ENCODE results near the gene PACRG. TPM values are rescaled to one million over a fixed set of nuclear protein-coding genes. Genes with fewer than 3 reads are reported as not detected.

Gene PACRG
- total and polyA plus RNA-seq, 2 donors (not counting 3 experiments of a cell fraction or from before 2014, with no cell fraction given) = 0.08 TPM; not detected in 1

DNA sequence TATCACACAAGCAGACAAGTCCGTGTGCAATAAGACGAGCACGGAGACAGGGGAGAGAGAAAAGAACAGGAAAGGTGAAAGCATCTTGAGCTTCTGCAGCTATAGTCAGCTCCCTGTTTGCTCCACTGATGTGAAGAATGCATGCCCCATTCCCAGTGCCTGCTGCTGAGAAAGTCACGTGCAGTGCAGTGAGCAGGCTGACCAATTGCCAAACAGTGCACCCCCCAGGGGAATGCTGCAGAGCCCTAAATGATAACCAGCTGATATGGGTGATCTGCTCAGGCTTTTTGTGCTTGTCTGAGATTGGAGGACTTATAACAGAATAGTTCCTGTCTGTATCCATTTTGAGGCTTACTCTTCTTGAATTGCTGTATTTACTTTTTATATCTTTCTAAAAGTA lies 121.5 kb downstream of the PACRG start:
- Histone ChIP-seq H3K4me1 (ENCODE audit: control insufficient read depth, extremely low read depth, insufficient read depth, low read length) (no peaks in the 10 kb centered on the region), H3K4me3 (replicated peaks in 1 of 3; ENCODE audit: insufficient read depth in 1 of 3, low read depth in 1 of 3, low read length in 3 of 3) (no peak overlapping the region), H3K4me2 (ENCODE audit: insufficient read depth, low read length) (no peak overlapping the region), H3K27ac (ENCODE audit: insufficient read depth, low read depth, low read length) (no peak overlapping the region), H3K27me3 (ENCODE audit: control insufficient read depth in 2 of 2, insufficient read depth in 2 of 2, low read length in 2 of 2) (no peaks in the 10 kb centered on the region), H3K79me2 (ENCODE audit: control insufficient read depth, insufficient read depth, low read length) (no peaks in the 10 kb centered on the region), H3K36me3 (ENCODE audit: control insufficient read depth in 2 of 2, extremely low read depth in 1 of 2, insufficient read depth in 2 of 2, low read length in 2 of 2) (no peaks in the 10 kb centered on the region), H3K9ac (replicated peaks; ENCODE audit: extremely low read depth, insufficient read depth, low read length) (no peak overlapping the region), H4K20me1 (replicated peaks; ENCODE audit: control insufficient read depth, extremely low read depth, insufficient read depth, low read length) (no peaks in the 10 kb centered on the region), H3K9me1 (replicated peaks; ENCODE audit: control insufficient read depth, extremely low read depth, insufficient read depth, low read length) (no peaks in the 10 kb centered on the region), H3K9me3 (replicated peaks; ENCODE audit: control insufficient read depth, insufficient read depth, low read length) (no peaks in the 10 kb centered on the region), H2AFZ (ENCODE audit: low read depth, low read length) (no peak overlapping the region)
- no peak for DNase-seq (ENCODE audit: low read depth, low spot score)
- no peak for FAIRE-seq
- intact Hi-C loops (cut with micrococcal nuclease) (no loop called here), dilution Hi-C loops (cut with MboI; ENCODE audit: extremely low pct_ligation_motif_present, low sequenced_read_pairs) (no loop called here)
- no TSS peak for BruUV-seq (replicated peaks)
- ChIA-PET CTCF (no interaction called here), POLR2A (no interaction called here)
- no peak for TF ChIP-seq JUN (IDR thresholded peaks at IDR 0.05; ENCODE audit: borderline replicate concordance, insufficient read depth, insufficient read length, low read depth)
- TF ChIP-seq FOS (IDR thresholded peaks at IDR 0.05; ENCODE audit: borderline replicate concordance, insufficient read depth, low read length) = no peak
- TF ChIP-seq, protein P1, sequence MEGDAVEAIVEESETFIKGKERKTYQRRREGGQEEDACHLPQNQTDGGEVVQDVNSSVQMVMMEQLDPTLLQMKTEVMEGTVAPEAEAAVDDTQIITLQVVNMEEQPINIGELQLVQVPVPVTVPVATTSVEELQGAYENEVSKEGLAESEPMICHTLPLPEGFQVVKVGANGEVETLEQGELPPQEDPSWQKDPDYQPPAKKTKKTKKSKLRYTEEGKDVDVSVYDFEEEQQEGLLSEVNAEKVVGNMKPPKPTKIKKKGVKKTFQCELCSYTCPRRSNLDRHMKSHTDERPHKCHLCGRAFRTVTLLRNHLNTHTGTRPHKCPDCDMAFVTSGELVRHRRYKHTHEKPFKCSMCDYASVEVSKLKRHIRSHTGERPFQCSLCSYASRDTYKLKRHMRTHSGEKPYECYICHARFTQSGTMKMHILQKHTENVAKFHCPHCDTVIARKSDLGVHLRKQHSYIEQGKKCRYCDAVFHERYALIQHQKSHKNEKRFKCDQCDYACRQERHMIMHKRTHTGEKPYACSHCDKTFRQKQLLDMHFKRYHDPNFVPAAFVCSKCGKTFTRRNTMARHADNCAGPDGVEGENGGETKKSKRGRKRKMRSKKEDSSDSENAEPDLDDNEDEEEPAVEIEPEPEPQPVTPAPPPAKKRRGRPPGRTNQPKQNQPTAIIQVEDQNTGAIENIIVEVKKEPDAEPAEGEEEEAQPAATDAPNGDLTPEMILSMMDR (IDR thresholded peaks at IDR 0.05; ENCODE audit: extremely low read depth in 1 of 2, insufficient read depth in 1 of 2, low read depth in 1 of 2, low read length in 2 of 2) = no peak
- no peak for TF ChIP-seq POLR2A (IDR thresholded peaks at IDR 0.05; ENCODE audit: low read depth, low read length)
- TF ChIP-seq, protein P2, sequence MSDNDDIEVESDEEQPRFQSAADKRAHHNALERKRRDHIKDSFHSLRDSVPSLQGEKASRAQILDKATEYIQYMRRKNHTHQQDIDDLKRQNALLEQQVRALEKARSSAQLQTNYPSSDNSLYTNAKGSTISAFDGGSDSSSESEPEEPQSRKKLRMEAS (IDR thresholded peaks at IDR 0.05; ENCODE audit: insufficient read depth, insufficient read length) = no peak
- no peak for TF ChIP-seq GATA2 (IDR thresholded peaks at IDR 0.05; ENCODE audit: insufficient read depth, insufficient read length, low read depth, low read length)
- TF ChIP-seq MYC (IDR thresholded peaks at IDR 0.05; ENCODE audit: low read depth, low read length) = no peak
- TF ChIP-seq EZH2 (IDR thresholded peaks at IDR 0.05; ENCODE audit: borderline replicate concordance, low read depth, low read length, severe bottlenecking) = no peak
- no peak for TF ChIP-seq POLR2AphosphoS5 (IDR thresholded peaks at IDR 0.05; ENCODE audit: insufficient read depth, low read depth, low read length)
